Dedifferentiated amniotic fluid mesenchymal stem cell (primary cell): ENCODE data around the gene THSD1.

Experiments
- DNase-seq: peaks from one replicate; pipeline ENCODE4 v3.0.0-alpha.2; 2016; ENCODE audit errors: extremely low spot score

The THSD1 gene, protein sequence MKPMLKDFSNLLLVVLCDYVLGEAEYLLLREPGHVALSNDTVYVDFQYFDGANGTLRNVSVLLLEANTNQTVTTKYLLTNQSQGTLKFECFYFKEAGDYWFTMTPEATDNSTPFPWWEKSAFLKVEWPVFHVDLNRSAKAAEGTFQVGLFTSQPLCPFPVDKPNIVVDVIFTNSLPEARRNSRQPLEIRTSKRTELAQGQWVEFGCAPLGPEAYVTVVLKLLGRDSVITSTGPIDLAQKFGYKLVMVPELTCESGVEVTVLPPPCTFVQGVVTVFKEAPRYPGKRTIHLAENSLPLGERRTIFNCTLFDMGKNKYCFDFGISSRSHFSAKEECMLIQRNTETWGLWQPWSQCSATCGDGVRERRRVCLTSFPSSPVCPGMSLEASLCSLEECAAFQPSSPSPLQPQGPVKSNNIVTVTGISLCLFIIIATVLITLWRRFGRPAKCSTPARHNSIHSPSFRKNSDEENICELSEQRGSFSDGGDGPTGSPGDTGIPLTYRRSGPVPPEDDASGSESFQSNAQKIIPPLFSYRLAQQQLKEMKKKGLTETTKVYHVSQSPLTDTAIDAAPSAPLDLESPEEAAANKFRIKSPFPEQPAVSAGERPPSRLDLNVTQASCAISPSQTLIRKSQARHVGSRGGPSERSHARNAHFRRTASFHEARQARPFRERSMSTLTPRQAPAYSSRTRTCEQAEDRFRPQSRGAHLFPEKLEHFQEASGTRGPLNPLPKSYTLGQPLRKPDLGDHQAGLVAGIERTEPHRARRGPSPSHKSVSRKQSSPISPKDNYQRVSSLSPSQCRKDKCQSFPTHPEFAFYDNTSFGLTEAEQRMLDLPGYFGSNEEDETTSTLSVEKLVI

DNA sequence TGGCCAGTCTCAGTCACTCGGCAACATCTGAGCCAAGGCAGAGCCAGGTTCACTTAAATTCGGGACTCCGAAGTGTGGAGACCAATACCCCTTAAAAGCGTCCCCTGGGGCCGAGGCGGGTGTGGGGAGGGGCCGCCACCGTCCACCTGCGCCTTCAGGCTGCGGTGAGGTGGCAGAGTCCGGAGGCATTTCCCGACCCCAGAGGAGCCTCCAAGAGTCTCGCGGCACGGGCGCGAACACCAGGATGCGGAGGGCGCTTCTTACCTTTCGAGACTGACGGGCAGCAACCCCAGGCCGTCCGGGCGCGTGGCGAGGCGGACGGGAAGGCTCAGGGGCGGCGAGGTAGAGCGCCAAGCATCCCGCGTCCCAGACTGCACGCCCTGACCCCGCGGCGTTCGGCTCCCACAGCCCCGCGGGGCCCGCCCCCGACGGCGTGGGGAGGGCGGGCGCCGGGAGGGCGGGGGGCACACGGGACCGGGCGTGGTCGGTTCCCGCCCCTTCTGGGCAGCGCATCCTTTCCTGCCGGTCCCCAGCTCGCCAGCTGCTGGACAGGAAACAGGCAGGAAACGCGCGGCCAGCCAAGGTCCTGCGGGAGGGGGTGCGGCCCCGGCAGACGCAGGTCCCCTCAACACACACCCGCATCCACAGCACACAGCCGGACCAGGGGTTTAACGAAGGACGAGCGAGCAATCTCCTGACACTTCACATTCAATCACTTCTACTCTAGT lies at the start of gene THSD1:
THSD1 (minus strand) TSS at position 406 of the 728 bp plus-strand sequence. CDS start 3,572 bp downstream, outside the sequence.
- DNase-seq, result no peak

DNA sequence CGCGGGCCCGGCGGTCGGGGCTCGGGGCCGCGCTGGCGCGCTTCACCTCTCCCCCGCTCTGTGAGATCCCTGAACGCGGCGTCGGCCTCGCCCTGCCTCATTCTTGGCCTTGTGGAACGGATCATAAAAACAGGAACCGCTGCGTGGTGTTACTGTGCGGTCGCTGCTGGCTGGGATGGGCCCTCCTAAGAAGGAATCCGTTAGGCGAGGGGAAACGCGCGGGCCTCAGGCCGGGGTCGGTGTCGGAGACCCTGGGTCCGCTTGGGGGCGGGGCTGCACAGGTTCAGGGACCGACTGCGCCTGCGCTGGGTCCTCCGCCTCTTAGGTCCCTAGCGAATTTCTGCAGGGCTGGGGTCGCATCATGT lies 49.7 kb upstream of the THSD1 start:
- DNase-seq, result peak; percentile 34

DNA sequence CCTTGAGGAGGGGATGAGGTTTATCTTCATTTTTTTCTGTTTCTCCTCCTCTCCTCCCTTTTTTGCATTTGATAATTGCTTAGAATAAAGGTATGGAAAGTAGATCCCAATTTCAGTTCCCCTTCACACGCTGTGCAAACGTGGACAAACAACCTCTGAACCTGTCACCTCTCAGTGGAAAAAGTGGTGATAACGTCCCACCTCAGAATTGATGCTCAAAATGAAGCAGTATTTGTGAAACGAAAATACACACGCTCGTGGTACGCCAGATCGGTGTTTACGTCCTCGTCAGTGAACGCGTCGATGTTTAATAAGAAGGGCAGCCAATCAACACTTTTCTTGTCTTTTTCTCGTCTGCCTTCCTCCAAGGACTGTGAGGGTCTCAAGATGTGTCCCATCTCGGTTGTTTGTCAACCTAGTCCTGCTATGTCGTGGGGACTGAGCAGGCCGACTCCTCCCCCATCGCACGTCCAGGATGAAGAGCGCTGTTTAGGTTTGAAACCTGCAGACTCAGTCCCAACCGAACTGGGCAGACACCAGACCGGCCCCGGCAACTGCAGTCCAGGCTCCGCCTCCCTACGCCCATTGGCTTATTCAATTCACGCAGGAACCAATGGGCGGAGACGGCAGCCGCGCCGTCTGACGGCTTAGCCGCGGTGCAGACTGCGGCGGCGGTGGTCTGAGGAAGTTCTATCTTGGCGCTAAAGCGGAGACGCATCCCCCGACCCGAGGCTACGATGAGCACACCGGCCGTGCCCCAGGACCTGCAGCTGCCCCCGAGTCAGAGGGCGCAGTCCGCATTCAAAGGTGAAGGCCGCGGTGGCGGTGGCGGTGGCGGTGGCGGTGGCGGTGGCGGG lies 49.1 kb upstream of the THSD1 start, which contains the start of gene CKAP2:
CKAP2 (plus strand) TSS at position 659 of the 857 bp plus-strand sequence; CDS start at position 738, 79 bp downstream.
- DNase-seq, result peak; percentile 93

DNA sequence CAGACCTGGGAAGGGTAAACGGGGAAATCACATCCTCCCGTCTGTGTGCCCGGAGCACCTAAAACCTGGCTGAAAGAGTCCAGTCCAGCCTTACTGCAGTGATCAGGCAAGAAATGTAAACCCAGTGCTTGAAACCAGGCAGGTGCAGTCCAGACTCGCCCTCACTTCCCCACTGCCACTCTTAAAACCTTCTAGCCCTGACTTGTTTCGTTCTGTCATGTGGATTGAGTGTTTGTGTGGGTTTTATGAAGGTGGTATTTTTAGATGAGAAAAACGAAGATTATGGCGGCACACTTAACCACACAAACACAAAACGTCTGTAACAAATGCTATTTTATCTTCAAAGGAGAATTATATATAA lies 48.5 kb upstream of the THSD1 start:
- no peak for DNase-seq

DNA sequence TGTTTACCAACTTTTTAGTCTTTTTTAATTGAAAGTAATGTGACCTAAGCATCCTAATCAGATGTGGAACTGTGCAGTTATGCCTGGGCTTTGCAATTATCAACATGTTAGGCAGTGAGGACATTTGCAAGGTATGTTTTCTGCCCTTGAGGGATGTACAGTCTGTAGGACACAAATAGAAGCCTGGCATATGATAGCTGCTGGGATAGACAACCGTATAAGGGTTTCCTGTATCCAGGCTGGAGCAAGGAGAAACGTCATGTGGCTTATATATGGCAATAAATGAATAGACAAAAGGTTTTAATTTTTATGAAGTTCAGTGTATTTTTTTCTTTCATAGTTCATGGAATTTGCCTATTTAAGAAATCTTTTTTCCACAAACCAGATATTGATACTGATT lies 46.5 kb upstream of the THSD1 start:
- no peak for DNase-seq

DNA sequence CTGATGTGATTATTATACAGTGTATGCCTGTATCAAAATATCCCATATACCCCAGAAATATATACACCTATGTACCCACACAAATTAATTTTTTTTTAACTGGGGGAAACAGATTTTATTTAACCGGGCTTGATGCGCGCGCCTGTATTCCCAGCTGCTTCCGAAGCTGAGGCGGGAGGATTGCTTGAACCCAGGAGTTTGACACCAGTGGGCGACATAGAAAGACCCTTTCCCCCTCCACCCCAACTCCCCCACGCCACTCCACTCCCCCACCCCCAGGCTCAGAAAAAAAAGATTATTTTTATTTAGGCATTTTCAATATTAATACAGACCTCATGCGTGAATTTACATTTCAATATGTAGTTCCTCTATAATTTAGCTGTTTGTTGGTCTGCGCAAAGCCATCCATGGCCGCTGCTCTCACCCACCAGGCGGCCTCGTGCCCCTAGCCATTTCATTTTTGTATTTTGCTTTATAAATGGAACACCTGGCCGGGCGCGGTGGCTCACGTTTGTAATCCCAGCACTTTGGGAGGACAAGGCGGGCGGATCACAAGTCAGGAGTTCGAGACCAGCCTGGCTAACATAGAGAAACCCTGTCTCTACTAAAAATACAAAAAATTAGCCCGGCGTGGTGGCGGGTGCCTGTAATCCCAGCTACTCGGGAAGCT lies 45.3 kb upstream of the THSD1 start:
- no peak for DNase-seq

DNA sequence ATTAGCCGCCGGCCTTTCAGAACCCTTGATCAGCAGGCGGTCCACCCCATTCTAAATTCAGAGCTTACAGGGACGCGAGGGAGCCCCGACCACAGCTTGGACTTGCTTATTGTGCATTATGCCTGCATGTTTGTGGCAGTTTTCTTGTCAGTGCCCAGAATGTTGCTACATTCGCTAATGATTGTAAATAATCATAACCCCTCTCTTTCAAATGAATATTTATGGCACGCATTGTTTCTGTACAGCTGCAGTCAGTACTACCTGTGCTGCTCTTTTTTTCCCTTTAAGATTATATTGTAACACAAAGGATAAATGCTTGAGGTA lies 44.8 kb upstream of the THSD1 start:
- DNase-seq, result no peak

DNA sequence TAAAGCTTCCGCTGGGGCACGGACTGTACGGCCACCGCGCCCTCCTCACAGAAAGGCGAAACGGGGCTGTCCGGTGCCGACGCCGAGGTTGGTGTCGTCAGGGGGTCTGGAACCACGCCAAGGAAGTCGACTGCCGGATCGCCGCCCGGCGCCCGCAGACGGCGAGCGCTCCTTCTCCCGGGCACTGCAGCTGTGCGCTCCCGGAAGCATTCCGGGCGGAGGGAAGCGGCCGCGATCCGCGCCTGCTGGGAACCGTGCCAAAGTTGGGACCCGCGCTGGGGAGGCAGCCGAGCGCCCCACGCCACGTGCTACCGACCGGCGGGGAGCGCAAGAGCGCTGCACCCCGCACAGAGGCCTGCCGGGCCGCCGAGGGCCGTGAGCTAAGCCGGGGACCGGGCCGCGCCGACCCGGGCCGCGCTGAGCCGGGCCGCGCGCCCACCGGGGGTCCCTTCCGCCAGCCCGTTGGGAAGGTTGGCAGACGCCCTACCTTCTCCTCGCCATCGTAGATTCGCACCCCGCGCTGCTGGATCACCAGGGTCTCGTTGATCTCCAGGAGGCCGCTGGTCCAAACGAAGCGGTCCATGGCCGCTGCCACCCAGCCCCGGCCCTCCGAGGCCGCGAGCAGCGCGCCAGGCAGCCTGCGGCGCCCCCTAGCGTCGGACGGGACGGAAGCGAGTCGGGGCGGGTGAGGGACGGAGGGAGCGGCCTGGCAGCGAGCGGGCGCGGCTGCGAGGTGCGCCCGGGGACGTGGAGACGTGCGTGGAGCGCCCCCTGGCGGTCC lies 44.2 kb upstream of the THSD1 start, which contains the start of gene VPS36:
VPS36 (minus strand) TSS at position 623 of the 781 bp plus-strand sequence; CDS start at position 583, 40 bp downstream.
- DNase-seq, result peak; percentile 94

DNA sequence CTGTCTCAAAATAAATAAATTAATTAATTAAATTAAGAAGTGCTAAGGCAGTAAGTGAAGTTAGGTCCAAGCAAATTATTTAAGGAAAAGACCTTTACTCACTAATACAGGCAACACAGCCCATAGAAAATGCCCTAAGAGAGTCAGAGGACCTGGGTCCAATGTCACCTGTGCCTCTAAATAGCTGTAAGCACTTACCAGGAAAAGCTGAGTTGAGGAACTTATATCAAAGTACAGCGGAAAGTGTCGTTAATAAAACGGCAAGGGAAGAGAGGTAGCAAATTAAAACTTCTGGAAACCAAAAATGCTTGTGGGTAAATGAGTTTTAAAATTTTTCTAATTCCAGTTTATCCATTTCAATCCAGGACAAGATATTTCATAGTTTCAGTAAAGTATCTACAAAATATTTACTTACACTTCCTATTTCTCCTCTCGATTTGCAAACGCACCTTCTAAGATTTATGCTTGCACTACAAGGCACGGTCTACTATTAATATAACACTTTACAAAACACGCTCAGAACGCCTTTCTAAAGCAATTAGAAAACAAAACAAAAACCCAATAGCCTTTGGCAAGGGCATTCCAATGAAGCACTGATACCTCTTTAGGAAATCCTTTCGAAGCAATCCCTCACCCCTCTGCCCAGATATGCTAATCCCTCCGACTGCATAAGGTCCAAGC lies 43.5 kb upstream of the THSD1 start:
- no peak for DNase-seq

DNA sequence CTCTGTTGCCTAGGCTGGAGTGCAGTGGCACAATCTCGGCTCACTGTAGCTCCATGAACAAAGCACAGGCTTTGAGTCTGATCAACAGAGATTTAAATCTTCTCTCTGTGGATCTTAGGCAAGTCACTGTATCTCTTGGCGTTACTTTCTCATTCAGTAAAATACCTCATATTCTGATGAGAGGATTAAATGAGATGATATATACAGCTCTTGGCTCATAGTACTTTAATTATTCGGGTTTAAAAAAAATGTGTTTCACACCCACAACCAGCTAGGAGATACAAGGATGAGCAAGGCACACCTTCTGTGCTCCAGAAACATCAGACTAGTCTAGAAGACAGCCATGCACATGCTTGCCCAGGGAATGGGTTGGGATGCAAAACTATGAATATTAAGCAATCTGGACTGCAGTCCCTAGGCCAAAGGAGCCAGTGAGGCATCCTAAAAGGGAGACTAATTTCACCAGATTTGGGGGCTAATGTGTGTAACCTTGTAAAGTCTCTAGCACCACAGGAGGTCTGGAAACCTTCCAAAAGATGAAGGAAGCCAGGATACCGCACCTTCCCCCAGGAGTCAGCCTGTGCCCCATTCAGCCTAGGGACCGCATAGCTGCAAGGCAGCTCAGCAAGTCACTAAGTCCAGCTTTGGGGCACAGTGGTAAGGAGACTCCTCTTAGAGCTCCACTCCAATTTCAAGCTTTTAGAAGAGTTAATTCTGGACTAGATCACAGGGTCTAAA lies 42.0 kb upstream of the THSD1 start:
- DNase-seq, result no peak

DNA sequence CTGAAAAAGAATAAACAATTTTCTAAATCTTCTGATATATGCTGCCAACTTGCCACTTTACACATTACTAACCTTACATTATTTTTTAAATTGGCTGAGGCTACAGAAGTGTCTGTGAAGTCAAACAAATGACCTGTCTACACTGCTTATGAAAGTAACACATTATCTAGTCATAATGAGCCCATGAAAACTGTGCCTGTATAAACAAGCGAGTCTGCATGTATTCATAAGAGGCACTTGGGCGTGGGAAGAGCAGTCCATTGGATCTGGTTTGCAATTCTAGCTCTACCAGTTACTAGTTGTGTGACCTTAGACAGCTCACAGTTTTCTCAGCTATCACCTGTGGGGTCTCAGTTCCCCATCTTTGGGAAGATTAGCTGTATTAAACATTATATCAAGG lies 41.4 kb upstream of the THSD1 start:
- no peak for DNase-seq

DNA sequence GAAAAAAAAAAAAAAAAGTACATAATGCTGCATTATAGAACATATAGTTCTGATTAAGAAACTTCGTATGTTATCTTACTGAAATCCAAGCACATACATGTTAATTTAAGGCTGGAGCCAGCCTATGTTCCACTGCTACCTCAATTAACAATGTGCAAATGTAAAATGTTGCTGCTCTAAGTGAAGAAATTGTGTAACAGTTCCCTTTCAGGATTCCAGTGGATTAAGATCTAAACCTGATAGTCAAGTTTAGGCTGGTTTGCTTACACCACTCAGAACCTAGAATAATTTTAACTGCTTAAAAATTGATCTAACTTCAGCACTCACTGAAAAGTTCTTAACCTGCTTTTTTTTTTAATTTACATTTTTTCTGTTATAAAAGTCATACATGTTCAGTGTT lies 40.3 kb upstream of the THSD1 start:
- DNase-seq, result no peak

DNA sequence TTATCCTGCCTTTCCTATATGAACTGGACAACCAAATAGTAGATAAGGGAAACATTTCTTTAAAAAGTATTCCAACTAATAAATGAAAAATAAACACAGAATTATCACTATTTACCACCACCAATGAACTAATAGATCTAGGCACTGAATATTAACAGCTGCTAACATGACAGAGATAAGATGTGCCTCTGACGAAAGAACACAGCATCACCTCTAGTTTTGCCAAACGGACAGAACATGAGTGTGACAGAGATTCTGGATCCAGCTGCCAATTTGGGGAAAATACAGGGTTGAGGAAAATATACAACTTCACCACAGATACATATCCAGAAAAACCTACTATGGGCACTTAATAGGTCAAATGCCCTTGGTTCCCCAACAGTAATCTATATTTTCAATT lies 26.5 kb upstream of the THSD1 start:
- no peak for DNase-seq

DNA sequence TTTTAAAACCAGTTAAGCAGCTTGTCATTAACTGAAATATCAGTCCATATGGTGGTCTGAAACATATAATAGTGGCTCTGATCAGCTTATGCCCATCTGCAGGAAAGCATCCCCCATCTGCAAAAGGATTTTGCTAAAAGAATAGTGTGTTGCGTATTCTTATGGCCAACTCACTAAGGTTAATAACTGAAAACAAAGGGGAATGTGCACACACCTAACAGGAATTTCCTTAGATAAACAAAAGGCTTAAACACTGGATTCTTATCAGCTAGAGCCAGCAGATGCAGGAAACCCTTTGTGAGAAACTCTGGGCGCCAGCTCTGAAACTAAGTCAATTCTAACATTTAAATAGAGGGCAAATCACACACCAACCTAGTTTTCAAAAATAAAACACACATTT lies 22.3 kb upstream of the THSD1 start:
- no peak for DNase-seq

DNA sequence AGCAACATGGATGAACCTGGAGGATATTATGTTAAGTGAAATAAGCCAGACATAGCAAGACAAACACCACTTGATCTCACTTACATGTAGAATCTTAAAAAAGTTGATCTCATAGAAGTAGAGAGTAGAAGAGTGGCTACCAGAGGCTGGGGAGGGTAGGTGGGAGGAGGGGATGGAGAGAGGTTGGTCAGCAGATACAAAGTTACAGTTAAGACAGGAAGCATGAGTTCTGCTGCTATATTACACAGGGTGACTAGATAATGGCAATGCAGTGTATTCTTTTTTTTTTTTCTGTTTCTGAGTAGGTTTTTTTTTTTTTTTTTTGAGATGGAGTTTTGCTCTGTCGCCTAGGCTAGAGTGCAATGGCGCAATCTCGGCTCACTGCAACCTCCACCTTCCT lies 15.2 kb upstream of the THSD1 start:
- DNase-seq, result no peak

DNA sequence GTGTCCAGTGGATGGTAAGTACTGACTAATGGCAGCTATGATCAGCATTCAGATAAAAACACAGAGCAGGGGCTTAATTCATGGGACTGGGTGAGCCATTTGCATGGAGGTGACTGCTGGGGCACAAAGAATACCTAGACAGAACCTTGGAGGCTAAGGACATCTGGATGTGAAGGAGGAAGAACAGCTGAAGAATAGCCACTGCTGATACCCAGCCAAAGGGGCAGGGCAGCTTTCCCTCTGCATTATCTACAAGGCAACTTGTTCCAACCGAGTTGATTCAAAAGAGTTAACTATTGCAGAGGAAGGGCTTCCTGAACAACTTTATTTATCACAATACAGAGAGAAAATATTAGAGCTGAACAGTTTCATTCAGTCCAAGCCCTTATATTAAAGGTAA lies 13.1 kb upstream of the THSD1 start:
- no peak for DNase-seq

DNA sequence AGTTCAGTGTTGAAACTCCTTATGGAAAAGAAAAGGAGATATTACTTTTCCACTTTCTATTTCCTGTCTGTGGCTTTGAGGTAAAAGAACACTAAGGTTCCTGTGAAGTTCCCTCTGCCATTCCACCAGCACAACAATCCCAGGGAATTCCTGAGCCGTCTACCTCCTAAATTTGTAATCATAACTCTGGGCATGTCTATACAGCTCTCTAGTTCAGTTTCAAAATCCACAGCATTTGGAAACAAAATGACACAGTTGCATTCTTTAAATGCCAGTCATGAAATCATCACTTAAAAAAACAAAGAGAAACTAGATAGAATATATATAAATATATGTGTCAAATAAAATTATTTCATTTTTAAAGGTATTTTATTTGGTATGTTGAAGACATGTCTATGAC lies 9.0 kb upstream of the THSD1 start:
- DNase-seq, result peak; percentile 73

DNA sequence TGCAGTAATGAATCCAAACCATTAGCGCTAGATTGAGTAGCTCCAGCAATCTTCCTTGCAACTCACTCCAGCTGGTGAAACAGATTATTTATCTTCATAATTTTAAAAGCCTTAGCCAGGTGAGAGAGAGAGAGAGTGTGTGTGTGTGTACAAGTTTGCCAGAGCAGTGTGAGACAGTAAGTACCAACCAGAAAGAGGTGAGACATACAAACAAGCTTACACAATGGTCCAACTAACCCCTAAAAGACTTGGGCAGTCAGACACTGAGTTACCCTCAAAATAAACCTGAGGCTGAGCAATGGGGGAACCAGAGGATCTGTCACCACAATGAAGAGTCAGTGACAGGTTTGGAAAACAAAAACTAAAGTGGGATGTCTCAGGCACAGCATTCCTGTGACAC lies 8.1 kb upstream of the THSD1 start:
- no peak for DNase-seq

DNA sequence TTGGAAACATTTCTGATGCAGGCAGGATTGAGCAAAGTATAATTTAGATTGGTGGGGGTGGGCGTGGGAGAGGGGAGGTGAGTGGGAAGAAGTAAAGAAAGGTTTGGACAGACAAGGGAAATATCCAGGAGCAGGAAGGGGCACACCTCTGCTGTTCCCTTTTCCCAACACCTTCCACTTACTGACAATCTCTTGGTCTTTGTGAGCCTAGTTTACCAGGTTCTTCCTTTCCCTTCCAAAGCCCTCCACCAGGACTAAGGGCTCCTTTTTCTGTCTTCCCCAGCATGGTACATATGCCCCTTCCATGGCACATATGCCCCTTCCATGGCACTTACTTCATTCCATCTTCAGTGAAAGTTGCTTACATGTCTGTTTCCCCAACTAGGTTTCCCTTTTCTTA lies 6.2 kb upstream of the THSD1 start:
- no peak for DNase-seq
